Chondrocyte (in vitro differentiated cells): ENCODE results near the gene IFI35. TPM values are rescaled to one million over a fixed set of nuclear protein-coding genes. Genes with fewer than 3 reads are reported as not detected.

Experiments
- DNase-seq: peaks from one replicate; pipeline ENCODE4 v3.0.0; 2021; ENCODE audit warnings: mixed read lengths, low spot score
- H3K27ac Mint-ChIP-seq: one replicate; pipeline ENCODE4 v1.8.0; 2021; ENCODE audit warnings: mild to moderate bottlenecking, moderate library complexity, mixed read lengths; ENCODE audit not compliant: unreplicated experiment
- H3K27me3 Mint-ChIP-seq: 2 replicates; pipeline ENCODE4 v1.8.0; 2021; ENCODE audit warnings: low read depth, mixed read lengths
- H3K36me3 Mint-ChIP-seq: 2 replicates; pipeline ENCODE4 v1.8.0; 2021; ENCODE audit warnings: low read depth, mixed read lengths
- H3K4me1 Mint-ChIP-seq: 2 replicates; pipeline ENCODE4 v1.8.0; 2021; ENCODE audit warnings: low read depth, mild to moderate bottlenecking, mixed read lengths
- H3K4me3 Mint-ChIP-seq: one replicate; pipeline ENCODE4 v1.8.0; 2021; ENCODE audit warnings: mild to moderate bottlenecking, moderate library complexity, mixed read lengths; ENCODE audit not compliant: unreplicated experiment
- H3K9me3 Mint-ChIP-seq: 2 replicates; pipeline ENCODE4 v1.8.0; 2021; ENCODE audit warnings: low read depth, mixed read lengths
- CTCF ChIP-seq: fragments of 200-600 bp; sonication (generic); IDR thresholded peaks from 2 replicates; pipeline ENCODE4 v1.5.0; 2021; ENCODE audit warnings: antibody characterized with exemption, mild to moderate bottlenecking, moderate library complexity
- total RNA-seq: library from RNA; stranded (reverse); gene quantifications from 3 replicates; pipeline ENCODE4 v1.2.1, GENCODE V29; 2021

The IFI35 gene
- total RNA-seq, 1 donor from 2014 or later, result 12.8 TPM

- H3K9me3 Mint-ChIP-seq, result no peaks in the 10 kb centered on the region
- no peaks in the 10 kb centered on the region for H3K4me1 Mint-ChIP-seq
- TF ChIP-seq CTCF, result no peak
- no peak for DNase-seq
- H3K27me3 Mint-ChIP-seq, result no peaks in the 10 kb centered on the region
- H3K4me3 Mint-ChIP-seq, result no peak overlapping the region
- H3K36me3 Mint-ChIP-seq, result peaks cover 10% of the 10 kb centered on the region
- no peak overlapping the region for H3K27ac Mint-ChIP-seq
Observed at GRCh38 chr17:43056051-43056450, 49.5 kb downstream of the IFI35 start.

- Mint-ChIP-seq H3K4me1 (no peaks in the 10 kb centered on the region), H3K9me3 (no peaks in the 10 kb centered on the region), H3K4me3 (no peak overlapping the region), H3K27me3 (no peaks in the 10 kb centered on the region), H3K27ac (no peak overlapping the region), H3K36me3 (peaks cover 3% of the 10 kb centered on the region)
- no peak for TF ChIP-seq CTCF
- no peak for DNase-seq
Observed at GRCh38 chr17:43062984-43063638, 56.5 kb downstream of the IFI35 start.

Other genes with a start within 250 kb of the IFI35 start
- 0.63 to 4.9 TPM (median 3.9 TPM) in 3 replicates for gene RAMP2, start 245.6 kb upstream of the IFI35 start, total RNA-seq
- 52.5 to 63.9 TPM (median 55.1 TPM) in 3 replicates for gene VPS25, start 233.3 kb upstream of the IFI35 start, total RNA-seq
- 0.26 to 0.32 TPM in 2 of 3 replicates, not detected in the other for gene WNK4, start 226.2 kb upstream of the IFI35 start, total RNA-seq
- 38.7 to 49.1 TPM (median 39.5 TPM) in 3 replicates for gene COA3, start 208.1 kb upstream of the IFI35 start, total RNA-seq
- 0.60 TPM in 1 of 3 replicates, not detected in the others for gene CNTD1, start 207.9 kb upstream of the IFI35 start, total RNA-seq
- gene BECN1, start 182.5 kb upstream of the IFI35 start, total RNA-seq, result 55.3 to 71.6 TPM (median 60.5 TPM) in 3 replicates
- gene PSME3, start 173.4 kb upstream of the IFI35 start, total RNA-seq, result 99.7 to 117 TPM (median 111 TPM) in 3 replicates
- 1.4 to 2.2 TPM (median 1.4 TPM) in 3 replicates for gene AOC2, start 162.2 kb upstream of the IFI35 start, total RNA-seq
- gene AOC3, start 155.6 kb upstream of the IFI35 start, total RNA-seq, result 0.53 to 17.4 TPM (median 15.5 TPM) in 3 replicates
- not detected in 3 replicates for gene G6PC1, start 106.0 kb upstream of the IFI35 start, total RNA-seq
- gene AARSD1, start 42.3 kb upstream of the IFI35 start, total RNA-seq, result 39.1 to 44.4 TPM (median 44.0 TPM) in 3 replicates
- gene PTGES3L, start 26.7 kb upstream of the IFI35 start, total RNA-seq, result 1.2 to 5.7 TPM (median 3.9 TPM) in 3 replicates
- 11.2 to 13.1 TPM (median 11.3 TPM) in 3 replicates for gene RUNDC1, start 26.2 kb upstream of the IFI35 start, total RNA-seq
- 738 to 860 TPM (median 747 TPM) in 3 replicates for gene RPL27, start 8.4 kb upstream of the IFI35 start, total RNA-seq
- 290 to 589 TPM (median 567 TPM) in 3 replicates for gene VAT1, start 15.6 kb downstream of the IFI35 start, total RNA-seq
- 0.73 to 1.5 TPM (median 1.1 TPM) in 3 replicates for gene RND2, start 18.4 kb downstream of the IFI35 start, total RNA-seq
- gene BRCA1, start 118.6 kb downstream of the IFI35 start, total RNA-seq, result 4.3 to 13.5 TPM (median 4.8 TPM) in 3 replicates
- 62.7 to 70.9 TPM (median 63.3 TPM) in 3 replicates for gene NBR1, start 164.4 kb downstream of the IFI35 start, total RNA-seq
- gene TMEM106A, start 205.1 kb downstream of the IFI35 start, total RNA-seq, result 12.0 to 18.3 TPM (median 16.4 TPM) in 3 replicates
- not detected in 3 replicates for gene CCDC200, start 221.8 kb downstream of the IFI35 start, total RNA-seq
- 2,934 to 3,390 TPM (median 3,124 TPM) in 3 replicates for gene RNU2-1, start 227.2 kb downstream of the IFI35 start, total RNA-seq